ENCODE results near the gene SIK3.
"Not testable (repeated sequence)": the region's sequence is repeated elsewhere in the genome, so short reads cannot be mapped to it uniquely, and the experiment has no call there.

Gene SIK3

GRCh38 chr11:117121176-117121575 lies 22.9 kb upstream of the SIK3 start:
- no peak overlapping the region for H2AFZ ChIP-seq (ENCODE audit: low read depth, low read length)
- H3K27me3 ChIP-seq (ENCODE audit: insufficient read depth, low read length, poor library complexity), result peaks cover 3% of the 10 kb centered on the region
- H4K20me1 ChIP-seq (ENCODE audit: insufficient read depth, low read length), result no peaks in the 10 kb centered on the region
- H3K9ac ChIP-seq (ENCODE audit: low read depth, low read length), result no peak overlapping the region
- H3K79me2 ChIP-seq (ENCODE audit: insufficient read depth, low read length), result no peaks in the 10 kb centered on the region
- H3K36me3 ChIP-seq (ENCODE audit: insufficient read depth, low read length), result no peaks in the 10 kb centered on the region
- H3K9me3 ChIP-seq (ENCODE audit: insufficient read depth, low read length, severe bottlenecking), result no peaks in the 10 kb centered on the region
- H3K4me3 ChIP-seq (ENCODE audit: low read depth in 1 of 2, low read length in 2 of 2), result no peak overlapping the region
- no peak overlapping the region for H3K4me2 ChIP-seq (ENCODE audit: insufficient read depth, low read length)
- no peaks in the 10 kb centered on the region for H3K4me1 ChIP-seq (ENCODE audit: insufficient read depth, low read length)
- TF ChIP-seq EZH2 (IDR thresholded peaks at IDR 0.05; ENCODE audit: borderline replicate concordance, low read depth, low read length, severe bottlenecking), result no peak
- TF ChIP-seq, protein P1, sequence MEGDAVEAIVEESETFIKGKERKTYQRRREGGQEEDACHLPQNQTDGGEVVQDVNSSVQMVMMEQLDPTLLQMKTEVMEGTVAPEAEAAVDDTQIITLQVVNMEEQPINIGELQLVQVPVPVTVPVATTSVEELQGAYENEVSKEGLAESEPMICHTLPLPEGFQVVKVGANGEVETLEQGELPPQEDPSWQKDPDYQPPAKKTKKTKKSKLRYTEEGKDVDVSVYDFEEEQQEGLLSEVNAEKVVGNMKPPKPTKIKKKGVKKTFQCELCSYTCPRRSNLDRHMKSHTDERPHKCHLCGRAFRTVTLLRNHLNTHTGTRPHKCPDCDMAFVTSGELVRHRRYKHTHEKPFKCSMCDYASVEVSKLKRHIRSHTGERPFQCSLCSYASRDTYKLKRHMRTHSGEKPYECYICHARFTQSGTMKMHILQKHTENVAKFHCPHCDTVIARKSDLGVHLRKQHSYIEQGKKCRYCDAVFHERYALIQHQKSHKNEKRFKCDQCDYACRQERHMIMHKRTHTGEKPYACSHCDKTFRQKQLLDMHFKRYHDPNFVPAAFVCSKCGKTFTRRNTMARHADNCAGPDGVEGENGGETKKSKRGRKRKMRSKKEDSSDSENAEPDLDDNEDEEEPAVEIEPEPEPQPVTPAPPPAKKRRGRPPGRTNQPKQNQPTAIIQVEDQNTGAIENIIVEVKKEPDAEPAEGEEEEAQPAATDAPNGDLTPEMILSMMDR (IDR thresholded peaks at IDR 0.05; ENCODE audit: borderline replicate concordance, extremely low read depth, low read length, poor library complexity, severe bottlenecking), result no peak
- no peak overlapping the region for H3K27ac ChIP-seq (ENCODE audit: low read length)
- no peak for ATAC-seq (ENCODE audit: insufficient read depth, low read depth)
- DNase-seq, result no peak

- Histone ChIP-seq H3K9ac (ENCODE audit: low read depth, low read length) (no peak overlapping the region), H3K9me3 (ENCODE audit: insufficient read depth, low read length, severe bottlenecking) (no peaks in the 10 kb centered on the region), H3K4me3 (ENCODE audit: low read depth in 1 of 2, low read length in 2 of 2) (no peak overlapping the region), H2AFZ (ENCODE audit: low read depth, low read length) (no peak overlapping the region), H3K27me3 (ENCODE audit: insufficient read depth, low read length, poor library complexity) (no peaks in the 10 kb centered on the region), H3K4me2 (ENCODE audit: insufficient read depth, low read length) (no peak overlapping the region), H4K20me1 (ENCODE audit: insufficient read depth, low read length) (no peaks in the 10 kb centered on the region), H3K4me1 (ENCODE audit: insufficient read depth, low read length) (peaks cover 3% of the 10 kb centered on the region), H3K36me3 (ENCODE audit: insufficient read depth, low read length) (no peaks in the 10 kb centered on the region), H3K27ac (ENCODE audit: low read length) (no peak overlapping the region), H3K79me2 (ENCODE audit: insufficient read depth, low read length) (no peaks in the 10 kb centered on the region)
- TF ChIP-seq EZH2 (IDR thresholded peaks at IDR 0.05; ENCODE audit: borderline replicate concordance, low read depth, low read length, severe bottlenecking), result no peak
- TF ChIP-seq, protein P1 (IDR thresholded peaks at IDR 0.05; ENCODE audit: borderline replicate concordance, extremely low read depth, low read length, poor library complexity, severe bottlenecking), result no peak
- no peak for ATAC-seq (ENCODE audit: insufficient read depth, low read depth)
- no peak for DNase-seq
These were observed 19.5 kb upstream of the SIK3 start for GRCh38 chr11:117117681-117118080.

DNA sequence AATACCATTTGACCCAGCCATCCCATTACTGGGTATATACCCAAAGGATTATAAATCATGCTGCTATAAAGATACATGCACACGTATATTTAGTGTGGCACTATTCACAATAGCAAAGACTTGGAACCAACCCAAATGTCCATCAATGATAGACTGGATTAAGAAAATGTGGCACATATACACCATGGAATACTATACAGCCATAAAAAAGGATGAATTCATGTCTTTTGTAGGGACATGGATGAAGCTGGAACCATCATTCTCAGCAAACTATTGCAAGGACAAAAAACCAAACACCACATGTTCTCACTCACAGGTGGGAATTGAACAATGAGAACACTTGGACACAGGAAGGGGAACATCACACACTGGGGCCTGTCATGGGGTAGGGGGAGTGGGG lies 14.7 kb upstream of the SIK3 start:
- H3K9me3 ChIP-seq (ENCODE audit: insufficient read depth, low read length, severe bottlenecking); H3K4me3 ChIP-seq (ENCODE audit: low read depth in 1 of 2, low read length in 2 of 2); ATAC-seq (ENCODE audit: insufficient read depth, low read depth); H3K36me3 ChIP-seq (ENCODE audit: insufficient read depth, low read length); H3K9ac ChIP-seq (ENCODE audit: low read depth, low read length); H3K79me2 ChIP-seq (ENCODE audit: insufficient read depth, low read length); DNase-seq; H3K27me3 ChIP-seq (ENCODE audit: insufficient read depth, low read length, poor library complexity); H3K27ac ChIP-seq (ENCODE audit: low read length); H2AFZ ChIP-seq (ENCODE audit: low read depth, low read length); H4K20me1 ChIP-seq (ENCODE audit: insufficient read depth, low read length); H3K4me2 ChIP-seq (ENCODE audit: insufficient read depth, low read length): not testable (repeated sequence)
- H3K4me1 ChIP-seq (ENCODE audit: insufficient read depth, low read length), result peaks cover 12% of the 10 kb centered on the region

DNA sequence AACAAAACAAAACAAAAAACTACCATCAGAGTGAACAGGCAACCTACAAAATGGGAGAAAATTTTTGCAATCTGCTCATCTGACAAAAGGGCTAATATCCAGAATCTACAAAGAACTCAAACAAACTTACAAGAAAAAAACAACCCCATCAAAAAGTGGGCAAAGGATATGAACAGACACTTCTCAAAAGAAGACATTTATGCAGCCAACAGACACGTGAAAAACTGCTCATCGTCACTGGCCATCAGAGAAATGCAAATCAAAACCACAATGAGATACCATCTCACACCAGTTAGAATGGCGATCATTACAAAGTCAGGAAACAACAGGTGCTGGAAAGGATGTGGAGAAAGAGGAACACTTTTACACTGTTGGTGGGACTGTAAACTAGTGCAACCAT lies 14.3 kb upstream of the SIK3 start:
- not testable (repeated sequence) for H3K4me2 ChIP-seq (ENCODE audit: insufficient read depth, low read length); H3K9me3 ChIP-seq (ENCODE audit: insufficient read depth, low read length, severe bottlenecking); H4K20me1 ChIP-seq (ENCODE audit: insufficient read depth, low read length); H3K4me3 ChIP-seq (ENCODE audit: low read depth in 1 of 2, low read length in 2 of 2); H3K36me3 ChIP-seq (ENCODE audit: insufficient read depth, low read length); H3K9ac ChIP-seq (ENCODE audit: low read depth, low read length); ATAC-seq (ENCODE audit: insufficient read depth, low read depth); H3K79me2 ChIP-seq (ENCODE audit: insufficient read depth, low read length); H3K27me3 ChIP-seq (ENCODE audit: insufficient read depth, low read length, poor library complexity)
- peaks cover 12% of the 10 kb centered on the region for H3K4me1 ChIP-seq (ENCODE audit: insufficient read depth, low read length)
- peak overlapping the region; percentile 39; the same call in 1 of the 2 replicates for H2AFZ ChIP-seq (ENCODE audit: low read depth, low read length)
- peak; percentile 26 for DNase-seq
- H3K27ac ChIP-seq (ENCODE audit: low read length), result peak overlapping the region; percentile 47; the same call in 1 of the 2 replicates
